ENCODE results near the gene FGF1.
A peak's percentile ranks its signal among the peaks of the same experiment; 100 is the strongest.

- TF ChIP-seq POLR2A (IDR thresholded peaks at IDR 0.05; ENCODE audit: low read depth) (no peak), POLR2AphosphoS5 (IDR thresholded peaks at IDR 0.05) (peak in 1 of 2 donors; percentile 50), CTCF (IDR thresholded peaks at IDR 0.05) (peak in 2 of 3 experiments; percentile 98 to 99)
These were observed 13.4 kb upstream of the FGF1 start for GRCh38 chr5:142699184-142699720.

Measured in esophagus muscularis mucosa (tissue), 3 donors.